Inflammatory macrophage (primary cell): Measurements from ENCODE around the gene MACF1.
A peak's percentile ranks its signal among the peaks of the same experiment; 100 is the strongest.

Experiments
- DNase-seq, 2 donors: peaks; one replicate each; pipeline ENCODE4 v3.0.0-alpha.2; 2020 to 2022

MACF1 gene

DNA sequence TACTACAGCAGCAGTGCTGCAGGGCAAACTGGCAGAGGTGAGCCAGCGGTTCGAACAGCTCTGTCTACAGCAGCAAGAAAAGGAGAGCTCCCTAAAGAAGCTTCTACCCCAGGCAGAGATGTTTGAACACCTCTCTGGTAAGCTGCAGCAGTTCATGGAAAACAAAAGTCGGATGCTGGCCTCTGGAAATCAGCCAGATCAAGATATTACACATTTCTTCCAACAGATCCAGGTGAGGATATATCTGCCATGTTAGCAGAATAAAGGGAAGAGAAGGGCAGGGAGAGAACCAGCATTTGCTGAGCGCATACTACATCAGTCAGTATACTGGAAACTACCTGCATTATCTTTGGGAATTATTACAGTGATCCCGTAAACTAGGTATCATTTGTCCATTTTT, 157.0 kb downstream of the MACF1 start:
- DNase-seq: no peak

DNA sequence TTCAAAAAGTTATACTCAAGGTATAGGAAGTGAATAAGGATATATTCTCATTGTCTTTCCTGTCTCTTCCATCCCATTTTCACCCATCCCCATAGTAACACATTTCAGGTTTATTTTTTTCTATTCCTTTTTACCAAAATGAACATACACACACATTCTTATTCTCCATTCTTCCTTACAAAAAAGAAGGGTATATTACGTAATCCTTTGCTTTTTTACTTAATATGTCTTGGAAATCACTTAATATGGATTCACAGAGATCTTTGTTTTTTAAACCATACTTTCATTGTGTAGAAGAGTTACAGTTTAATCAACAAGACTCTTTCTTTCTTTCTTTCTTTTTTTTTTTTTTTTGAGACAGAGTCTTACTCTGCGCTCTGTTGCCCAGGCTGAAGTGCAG, 158.8 kb downstream of the MACF1 start:
- DNase-seq: no peak

DNA sequence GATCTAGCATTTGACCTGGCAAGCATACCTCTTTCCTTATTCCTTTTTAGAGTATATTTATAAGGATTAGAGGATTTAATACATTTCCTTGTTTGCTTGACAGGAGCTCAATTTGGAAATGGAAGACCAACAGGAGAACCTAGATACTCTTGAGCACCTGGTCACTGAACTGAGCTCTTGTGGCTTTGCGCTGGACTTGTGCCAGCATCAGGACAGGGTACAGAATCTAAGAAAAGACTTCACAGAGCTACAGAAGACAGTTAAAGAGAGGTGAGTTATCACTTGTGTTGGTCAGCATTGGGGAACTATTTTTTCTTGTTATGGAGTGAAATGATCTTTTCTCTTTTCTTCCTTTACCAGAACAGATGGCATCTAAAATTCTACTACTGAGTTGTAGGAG, 163.6 kb downstream of the MACF1 start:
- no peak for DNase-seq

DNA sequence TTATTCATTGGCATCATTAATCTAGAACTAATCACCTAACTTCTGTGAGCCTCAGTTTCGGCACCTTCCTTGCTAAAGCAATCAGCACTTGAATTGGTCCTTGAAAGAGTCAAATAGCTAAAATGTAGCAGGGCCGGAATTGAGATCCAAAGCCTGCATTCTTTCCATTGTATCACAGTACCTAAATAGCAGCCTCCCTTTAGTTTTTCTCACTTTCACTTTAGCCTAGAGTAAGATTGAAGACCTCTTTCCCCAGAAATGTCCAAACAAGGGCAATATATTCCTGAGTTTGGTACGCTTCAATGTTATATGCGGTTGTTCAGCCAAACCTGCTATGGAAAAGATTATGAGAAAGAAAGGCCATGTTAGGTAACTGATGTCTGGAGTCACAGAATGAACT, 165.1 kb downstream of the MACF1 start:
- no peak for DNase-seq

DNA sequence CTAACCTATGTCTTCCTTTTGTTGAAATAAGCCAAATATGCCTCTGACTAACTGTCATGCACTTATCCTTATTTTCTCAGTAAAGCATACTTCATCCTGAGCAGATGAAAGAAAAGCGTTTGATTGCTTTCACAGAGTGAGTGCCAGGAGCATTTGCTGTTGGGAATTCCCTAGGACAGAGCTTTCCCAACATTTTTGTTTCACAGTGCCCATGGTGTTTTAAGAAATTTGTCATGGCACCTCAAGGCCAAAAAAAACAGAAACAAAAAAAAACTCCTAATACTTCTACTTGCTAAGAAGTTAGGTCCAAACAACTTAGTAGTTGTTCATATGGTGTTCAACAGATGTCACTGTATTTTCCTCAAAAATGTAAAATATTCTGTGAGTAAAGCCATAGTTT, 166.1 kb downstream of the MACF1 start:
- no peak for DNase-seq

DNA sequence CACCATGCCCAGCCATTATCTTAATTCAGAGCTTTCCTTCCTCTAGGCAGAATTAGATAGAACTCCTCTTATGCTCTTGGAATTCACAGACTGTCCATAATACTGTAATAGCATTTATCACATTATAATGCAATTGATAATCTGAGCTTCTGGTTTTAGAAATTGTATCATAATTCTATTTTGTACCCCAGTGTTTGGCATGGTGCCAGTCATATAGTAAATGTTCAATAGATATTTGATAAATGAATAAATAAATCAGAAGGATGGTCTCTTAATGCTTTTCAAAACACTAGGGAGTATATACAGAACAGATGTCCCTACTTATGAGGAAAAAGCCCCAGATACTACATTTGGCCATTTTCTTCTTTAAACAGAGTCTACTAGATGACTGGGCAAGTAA, 167.6 kb downstream of the MACF1 start:
- DNase-seq: no peak

DNA sequence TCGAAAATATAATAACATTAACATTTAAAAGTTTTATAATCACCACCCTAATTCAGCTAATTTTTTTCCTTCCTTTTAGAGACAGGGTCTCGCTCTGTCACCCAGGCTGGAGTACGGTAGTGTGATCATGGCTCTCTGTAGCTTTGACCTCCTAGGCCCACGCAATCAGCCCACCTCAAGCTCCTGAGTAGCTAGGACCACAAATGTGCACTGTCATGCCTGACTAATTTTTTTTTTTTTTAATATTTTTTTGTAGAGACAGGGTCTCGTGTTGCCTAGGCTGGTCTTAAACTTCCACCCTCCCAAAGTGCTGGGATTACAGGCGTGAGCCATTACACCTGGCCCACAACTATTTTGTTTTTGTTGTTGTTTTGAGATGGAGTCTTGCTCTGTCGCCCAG, 172.2 kb downstream of the MACF1 start:
- no peak for DNase-seq

DNA sequence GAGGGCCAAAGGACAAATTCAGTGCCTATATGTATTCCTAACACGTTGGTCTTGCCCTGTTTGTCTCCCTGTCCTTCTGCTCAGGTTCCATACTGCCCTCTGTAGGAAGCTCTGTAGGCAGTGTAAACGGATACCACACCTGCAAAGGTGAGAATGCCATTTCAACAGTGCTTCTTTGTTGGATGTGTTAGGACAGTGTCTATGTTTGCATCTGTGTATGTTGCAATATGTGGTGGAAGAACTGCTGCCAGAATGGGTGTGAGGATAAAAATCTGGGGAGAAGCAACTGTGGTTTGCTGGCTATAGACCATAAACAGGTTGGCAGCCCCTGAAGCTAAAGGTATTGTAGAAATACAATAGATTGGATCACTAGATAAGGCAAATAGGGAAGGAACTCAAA, 173.9 kb downstream of the MACF1 start:
- no peak for DNase-seq

DNA sequence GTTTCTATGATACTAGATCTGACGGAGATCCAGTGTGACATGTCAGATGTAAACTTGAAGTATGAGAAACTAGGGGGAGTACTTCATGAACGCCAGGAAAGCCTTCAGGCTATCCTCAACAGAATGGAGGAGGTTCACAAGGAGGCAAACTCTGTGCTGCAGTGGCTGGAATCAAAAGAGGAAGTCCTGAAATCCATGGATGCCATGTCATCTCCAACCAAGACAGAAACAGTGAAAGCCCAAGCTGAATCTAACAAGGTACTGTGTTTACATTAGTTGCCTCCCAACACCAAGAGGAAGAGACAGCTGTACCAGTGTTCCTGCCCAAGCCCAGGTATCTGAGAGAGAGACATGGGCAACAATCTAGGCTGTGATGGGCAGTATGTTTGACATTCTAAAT, 174.7 kb downstream of the MACF1 start:
- no peak for DNase-seq

DNA sequence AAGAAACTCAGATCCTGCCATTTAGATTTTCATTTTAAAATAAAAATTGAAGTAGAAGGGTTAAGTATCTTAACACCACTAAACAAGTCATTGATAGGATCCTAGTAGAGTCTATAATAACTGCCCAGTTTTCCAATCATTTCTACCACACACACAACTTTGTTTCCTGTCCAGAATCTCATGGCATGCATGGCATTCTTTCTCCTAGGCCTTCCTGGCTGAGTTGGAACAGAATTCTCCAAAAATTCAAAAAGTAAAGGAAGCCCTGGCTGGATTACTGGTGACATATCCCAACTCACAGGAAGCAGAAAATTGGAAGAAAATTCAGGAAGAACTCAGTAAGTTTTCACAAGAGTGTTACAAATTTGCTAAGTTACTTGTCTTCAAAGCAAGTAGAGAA, 175.5 kb downstream of the MACF1 start:
- DNase-seq: no peak

DNA sequence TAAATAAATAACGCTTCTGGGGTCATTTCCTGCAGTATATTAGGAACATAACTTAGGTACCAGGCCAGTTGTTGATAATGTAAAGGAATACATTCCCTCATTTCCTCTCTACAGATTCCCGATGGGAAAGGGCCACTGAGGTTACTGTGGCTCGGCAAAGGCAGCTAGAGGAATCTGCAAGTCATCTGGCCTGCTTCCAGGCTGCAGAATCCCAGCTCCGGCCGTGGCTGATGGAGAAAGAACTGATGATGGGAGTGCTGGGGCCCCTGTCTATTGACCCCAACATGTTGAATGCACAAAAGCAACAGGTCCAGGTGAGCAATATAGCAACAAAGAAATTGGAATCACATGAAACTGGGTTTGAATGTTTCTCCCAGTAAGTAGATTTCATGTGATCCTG, 177.3 kb downstream of the MACF1 start:
- no peak for DNase-seq

DNA sequence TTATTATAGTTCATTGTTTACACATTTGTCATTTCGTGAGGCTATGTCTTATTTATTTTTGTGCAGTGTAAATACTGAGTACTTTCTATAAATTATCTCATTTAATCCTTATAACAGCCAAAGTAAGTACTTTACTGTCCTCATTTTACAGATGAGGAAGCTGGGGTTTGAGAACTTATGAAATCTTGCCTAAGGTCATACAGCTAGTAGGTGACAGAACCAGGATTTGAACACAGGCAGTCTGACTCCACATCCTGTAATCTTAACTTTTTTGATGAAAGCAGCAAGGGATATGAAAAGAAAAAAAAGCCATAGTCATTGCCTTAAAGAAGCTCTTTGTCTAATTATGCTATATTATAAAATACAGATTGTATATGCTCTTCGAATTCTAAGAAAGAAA, 179.8 kb downstream of the MACF1 start:
- DNase-seq: peak; percentile 60 to 63

DNA sequence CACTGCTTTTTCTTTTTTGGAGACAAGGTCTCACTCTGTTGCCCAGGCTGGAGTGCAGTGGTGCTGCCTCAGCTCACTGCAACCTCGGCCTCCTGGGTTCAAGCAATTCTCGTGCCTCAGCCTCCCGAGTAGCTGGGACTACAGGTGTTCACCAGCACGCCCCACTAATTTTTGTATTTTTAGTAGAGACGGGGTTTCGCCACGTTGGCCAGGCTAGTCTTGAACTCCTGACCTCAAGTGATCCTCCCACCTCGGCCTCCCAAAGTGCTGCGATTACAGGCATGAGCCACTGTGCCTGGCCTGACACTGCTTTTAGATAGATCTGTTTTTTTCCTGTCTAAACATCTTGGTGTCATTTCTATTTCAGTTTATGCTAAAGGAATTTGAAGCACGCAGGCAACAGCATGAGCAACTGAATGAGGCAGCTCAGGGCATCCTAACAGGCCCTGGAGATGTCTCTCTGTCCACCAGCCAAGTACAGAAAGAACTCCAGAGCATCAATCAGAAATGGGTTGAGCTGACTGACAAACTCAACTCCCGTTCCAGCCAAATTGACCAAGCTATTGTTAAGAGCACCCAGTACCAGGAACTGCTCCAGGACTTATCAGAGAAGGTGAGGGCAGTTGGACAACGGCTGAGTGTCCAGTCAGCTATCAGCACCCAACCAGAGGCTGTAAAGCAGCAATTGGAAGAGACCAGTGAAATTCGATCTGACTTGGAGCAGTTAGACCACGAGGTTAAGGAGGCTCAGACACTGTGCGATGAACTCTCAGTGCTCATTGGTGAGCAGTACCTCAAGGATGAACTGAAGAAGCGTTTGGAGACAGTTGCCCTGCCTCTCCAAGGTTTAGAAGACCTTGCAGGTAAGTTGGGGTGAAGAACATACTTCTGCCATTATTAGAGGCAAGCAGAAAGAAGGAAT, 180.8 kb downstream of the MACF1 start:
- DNase-seq: no peak

DNA sequence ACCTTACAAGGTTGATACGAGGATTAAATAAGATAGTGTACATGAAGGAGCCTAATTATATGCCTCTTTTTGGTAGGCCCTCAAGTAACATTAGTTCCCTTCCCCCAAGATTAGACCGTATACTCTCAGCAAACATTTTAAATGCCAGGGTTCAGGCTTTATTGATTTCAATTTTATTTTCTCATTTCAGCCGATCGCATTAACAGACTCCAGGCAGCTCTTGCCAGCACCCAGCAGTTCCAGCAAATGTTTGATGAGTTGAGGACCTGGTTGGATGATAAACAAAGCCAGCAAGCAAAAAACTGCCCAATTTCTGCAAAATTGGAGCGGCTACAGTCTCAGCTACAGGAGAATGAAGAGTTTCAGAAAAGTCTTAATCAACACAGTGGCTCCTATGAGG, 182.5 kb downstream of the MACF1 start:
- no peak for DNase-seq

DNA sequence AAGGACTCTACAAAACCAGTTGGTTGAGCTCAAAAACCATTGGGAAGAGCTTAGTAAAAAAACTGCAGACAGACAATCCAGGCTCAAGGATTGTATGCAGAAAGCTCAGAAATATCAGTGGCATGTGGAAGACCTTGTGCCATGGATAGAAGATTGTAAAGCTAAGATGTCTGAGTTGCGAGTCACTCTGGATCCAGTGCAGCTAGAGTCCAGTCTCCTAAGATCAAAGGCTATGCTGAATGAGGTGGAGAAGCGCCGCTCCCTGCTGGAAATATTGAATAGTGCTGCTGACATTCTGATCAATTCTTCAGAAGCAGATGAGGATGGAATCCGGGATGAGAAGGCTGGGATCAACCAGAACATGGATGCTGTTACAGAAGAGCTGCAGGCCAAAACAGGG, 183.0 kb downstream of the MACF1 start:
- DNase-seq: no peak

DNA sequence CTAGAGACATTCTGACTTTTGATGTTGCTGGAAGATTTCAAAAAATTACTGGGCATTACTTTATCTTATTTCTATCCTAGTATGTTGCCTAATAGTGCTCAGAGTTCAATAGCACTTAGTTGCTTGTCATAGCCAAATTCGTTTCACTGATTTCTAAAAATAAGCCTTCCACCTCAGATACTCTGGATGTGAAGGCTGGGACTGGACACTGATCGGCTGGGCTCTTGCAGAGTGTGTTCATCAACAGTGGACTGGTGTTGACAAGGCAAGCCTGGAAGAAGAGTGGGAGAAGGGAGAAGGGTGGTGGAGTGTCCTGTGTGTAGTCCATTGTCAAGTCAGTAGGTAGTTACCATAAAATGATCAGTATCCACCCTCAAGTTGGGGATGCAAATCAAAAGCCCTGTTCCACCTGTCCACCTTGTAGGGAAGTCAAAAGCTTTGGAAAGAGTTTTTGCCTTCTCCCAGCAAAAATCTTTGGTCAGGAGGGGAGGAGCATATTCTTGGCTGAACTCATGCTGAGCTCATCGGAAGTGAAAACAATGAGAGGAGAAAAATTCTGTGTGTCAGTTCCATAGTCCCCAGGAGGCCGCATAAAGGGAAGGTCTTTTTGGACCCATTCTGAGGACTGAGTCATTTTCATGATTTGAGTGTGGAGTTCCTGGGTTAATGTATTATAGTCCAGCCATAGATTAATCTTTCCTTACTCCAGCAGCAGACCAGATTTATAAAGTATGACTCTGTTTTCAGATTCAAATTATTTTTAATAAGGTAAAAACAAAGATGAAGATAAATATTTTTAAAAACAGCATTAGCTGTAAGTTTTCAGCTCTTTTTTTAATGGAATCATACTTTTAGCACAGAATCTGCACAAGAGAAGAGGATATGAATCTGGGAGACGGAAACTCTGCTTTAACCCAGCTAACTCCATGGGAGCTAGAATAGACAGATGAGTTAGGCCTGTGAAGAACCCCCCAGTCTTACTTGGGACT, 187.5 kb downstream of the MACF1 start:
- no peak for DNase-seq

DNA sequence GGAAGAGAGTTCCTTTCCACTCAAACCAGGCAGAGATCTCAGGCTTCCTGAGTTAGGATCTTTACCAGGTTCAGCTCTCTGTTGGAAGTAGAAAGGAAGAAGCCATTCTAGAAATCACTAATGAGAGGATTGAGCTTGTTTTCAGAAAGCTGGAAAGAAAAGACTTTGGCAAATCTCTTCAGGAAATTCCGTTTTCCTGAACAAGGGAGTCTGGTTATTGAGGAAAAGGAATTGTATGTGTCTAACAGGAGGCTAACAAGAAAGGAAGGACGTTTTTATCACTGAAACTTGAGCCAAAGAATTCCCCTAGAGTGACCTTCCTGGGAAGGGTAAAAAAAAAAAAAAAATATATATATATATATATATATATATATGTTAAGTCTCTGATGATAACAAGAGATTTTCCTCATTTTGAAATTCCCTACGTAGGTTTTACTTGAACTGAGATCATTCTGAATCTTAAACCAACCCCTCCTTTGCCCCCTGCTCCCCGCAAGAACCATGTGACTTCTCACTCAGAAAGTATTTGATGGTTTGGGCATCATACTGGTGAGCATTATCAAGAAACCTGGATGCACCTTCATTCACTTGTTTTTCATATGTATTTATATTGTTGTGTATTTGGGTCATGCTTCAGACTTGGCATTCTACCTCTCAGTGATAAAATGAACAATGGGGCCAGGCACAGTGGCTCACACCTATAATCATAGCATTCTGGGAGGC, 188.5 kb downstream of the MACF1 start:
- DNase-seq: no peak

DNA sequence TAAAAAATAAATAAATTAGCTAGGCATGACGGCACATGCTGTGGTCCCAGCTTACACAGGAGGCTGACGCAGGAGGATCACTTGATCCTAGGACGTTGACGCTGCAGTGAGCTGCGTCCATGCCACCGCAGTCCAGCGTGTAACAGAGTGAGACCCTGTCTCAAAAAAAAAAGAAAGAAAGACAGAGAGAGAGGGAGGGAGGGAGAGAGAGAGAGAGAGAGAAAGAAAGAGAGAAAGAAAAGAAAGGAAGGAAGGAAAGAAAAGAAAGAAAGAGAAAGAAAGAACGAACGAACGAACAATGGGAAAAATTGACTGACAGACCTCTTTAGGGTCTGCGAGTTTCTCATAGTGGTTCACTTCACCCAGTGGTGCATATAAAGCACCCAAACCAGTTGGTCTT, 189.2 kb downstream of the MACF1 start:
- no peak for DNase-seq

DNA sequence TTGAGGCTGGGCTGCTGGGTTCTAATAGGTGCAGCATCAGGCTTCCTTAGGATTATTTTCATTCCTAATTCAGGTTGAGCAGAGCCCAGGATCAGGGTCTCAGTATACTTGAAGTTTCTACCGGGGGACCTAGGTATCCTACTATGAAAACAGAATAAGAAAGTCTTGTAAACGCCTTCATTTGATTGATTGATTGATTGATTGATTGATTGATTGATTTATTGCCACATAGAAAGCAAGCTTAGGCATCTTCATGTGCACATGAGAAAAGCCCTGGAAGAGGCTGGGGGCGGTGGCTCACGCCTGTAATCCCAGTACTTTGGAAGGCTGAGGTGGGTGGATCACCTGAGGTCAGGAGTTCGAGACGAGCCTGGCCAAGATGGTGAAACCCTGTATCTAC, 189.6 kb downstream of the MACF1 start:
- DNase-seq: no peak

DNA sequence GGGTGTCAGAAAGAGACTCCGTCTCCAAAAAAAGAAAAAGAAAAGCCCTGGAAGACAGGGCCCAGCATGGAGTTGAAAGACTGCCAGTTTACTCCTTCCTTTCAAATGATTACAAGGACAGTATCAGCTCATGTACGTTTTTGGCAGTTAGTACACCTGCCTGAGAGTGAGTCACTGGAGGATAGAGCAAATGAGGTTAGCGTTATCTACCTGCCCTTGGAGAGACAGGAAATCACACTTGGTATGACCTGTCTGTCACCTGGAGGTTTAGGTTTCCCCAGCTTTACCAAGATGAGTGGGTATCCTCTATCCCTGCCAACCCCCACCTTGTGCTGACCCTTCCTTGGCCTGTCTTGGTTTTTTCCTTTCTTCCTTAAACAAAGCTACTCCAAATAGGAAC, 190.1 kb downstream of the MACF1 start:
- no peak for DNase-seq

DNA sequence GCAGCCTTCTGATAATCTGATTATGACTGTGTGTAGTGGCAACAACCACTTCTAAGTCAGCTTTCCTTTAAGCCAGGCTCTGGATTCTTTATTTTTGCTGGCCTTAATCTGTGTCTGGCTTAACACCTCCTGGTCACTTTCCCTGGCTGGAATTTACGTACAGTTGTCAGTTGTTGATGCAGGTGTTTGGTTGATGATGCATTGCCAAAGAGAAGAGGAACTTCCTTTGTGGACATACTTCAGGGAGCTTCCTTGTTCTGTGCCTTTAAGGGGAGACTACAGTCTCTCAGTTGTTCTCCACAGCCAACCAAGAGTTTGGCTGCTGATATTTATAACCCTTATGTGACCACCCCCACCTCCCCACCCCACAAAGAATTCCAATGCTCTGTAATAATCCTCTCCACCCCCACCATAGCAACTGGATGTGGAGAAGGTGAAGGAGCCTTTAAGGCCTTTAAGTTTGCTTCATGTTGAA, 190.9 kb downstream of the MACF1 start:
- peak in 1 of 2 donors; percentile 25 for DNase-seq

DNA sequence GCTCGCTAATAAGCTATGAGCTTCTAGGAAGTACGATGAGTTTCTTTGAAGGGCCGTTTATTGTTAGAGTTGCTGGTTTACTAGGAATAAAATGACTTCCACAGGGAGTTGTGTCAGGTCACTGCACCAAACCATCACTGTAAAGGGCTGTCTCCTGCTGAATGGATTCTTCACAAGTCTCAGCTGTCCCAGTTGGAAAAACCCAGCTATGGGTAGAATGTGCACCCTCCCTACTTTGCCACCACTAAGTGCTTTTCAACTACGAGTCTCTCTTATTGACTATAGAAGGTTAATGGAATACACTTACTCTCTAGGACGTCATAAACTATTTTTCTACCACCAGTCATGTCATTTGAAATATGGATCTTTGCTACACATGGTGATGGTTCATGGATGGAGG, 192.2 kb downstream of the MACF1 start:
- DNase-seq: no peak

DNA sequence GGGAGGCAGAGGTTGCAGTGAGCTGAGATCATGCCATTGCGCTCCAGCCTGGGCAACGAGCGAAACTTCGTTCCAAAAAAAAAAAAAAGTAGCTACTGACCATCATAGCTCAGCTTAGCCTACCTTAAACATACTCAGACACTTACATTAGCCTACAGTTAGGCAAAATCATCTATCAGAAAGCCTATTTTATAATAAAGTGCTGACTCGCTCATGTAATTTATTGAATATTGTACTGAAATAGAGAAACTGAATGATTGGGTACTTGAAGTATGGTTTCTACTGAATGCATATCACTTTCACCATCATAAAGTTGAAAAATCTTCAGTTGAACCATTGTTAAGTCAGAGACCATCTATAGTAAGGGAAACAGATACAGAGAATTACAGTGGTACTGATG, 193.0 kb downstream of the MACF1 start:
- DNase-seq: no peak
